MCF 10A (cell line): ENCODE results near the gene SNX32. TPM values are rescaled to one million over a fixed set of nuclear protein-coding genes. Genes with fewer than 3 reads are reported as not detected.
"Not testable (repeated sequence)": the region's sequence is repeated elsewhere in the genome, so short reads cannot be mapped to it uniquely, and the experiment has no call there.

Source experiments
- BruUV-seq: library from RNA; stranded (reverse); fragments of 400-500 nt; replicated peaks from 2 replicates; lab custom pipeline; 2021; lab: Mats Ljungman, UMichigan
- CTCF ChIA-PET: fragments of 300-600 bp; sonication (Branson Sonifier 250); formaldehyde crosslinking; extraction: SDS; loops from one replicate; lab custom pipeline; 2021; ENCODE audit warnings: antibody characterized with exemption, inconsistent platforms; lab: Yijun Ruan, JAX
- POLR2A ChIA-PET: fragments of 300-600, 350-650 bp; sonication (Branson Sonifier 250); formaldehyde crosslinking; extraction: SDS; loops from one replicate; lab custom pipeline; 2020; ENCODE audit warnings: antibody characterized with exemption, inconsistent platforms; lab: Yijun Ruan, JAX
- DNase-seq: peaks from one replicate; pipeline ENCODE4 v3.0.0-alpha.2; 2018; ENCODE audit not compliant: unreplicated experiment
- H3K27ac Mint-ChIP-seq: one replicate; pipeline ENCODE4 v1.8.0; 2022; ENCODE audit warnings: mild to moderate bottlenecking, low read depth, mixed read lengths; ENCODE audit not compliant: unreplicated experiment
- H3K27me3 Mint-ChIP-seq: one replicate; pipeline ENCODE4 v1.8.0; 2022; ENCODE audit warnings: mixed read lengths; ENCODE audit not compliant: insufficient read depth, unreplicated experiment
- H3K36me3 Mint-ChIP-seq: one replicate; pipeline ENCODE4 v1.8.0; 2022; ENCODE audit warnings: mild to moderate bottlenecking, moderate library complexity, mixed read lengths; ENCODE audit not compliant: insufficient read depth, unreplicated experiment
- H3K4me1 Mint-ChIP-seq: one replicate; pipeline ENCODE4 v1.8.0; 2022; ENCODE audit warnings: mixed read lengths; ENCODE audit not compliant: insufficient read depth, unreplicated experiment
- H3K4me3 Mint-ChIP-seq: one replicate; pipeline ENCODE4 v1.8.0; 2022; ENCODE audit warnings: mild to moderate bottlenecking, moderate library complexity, mixed read lengths; ENCODE audit not compliant: unreplicated experiment
- H3K9me3 Mint-ChIP-seq: one replicate; pipeline ENCODE4 v1.8.0; 2022; ENCODE audit warnings: mixed read lengths; ENCODE audit not compliant: unreplicated experiment
- intact Hi-C: fragments of 100-400 bp; cut with micrococcal nuclease; formaldehyde crosslinking; loops from 2 replicates; pipeline ENCODE4 v1.14.1; 2022
- total RNA-seq: library from RNA; stranded (reverse); gene quantifications from 2 replicates; pipeline ENCODE4 v1.2.3, GENCODE V29; 2022
- TF ChIP-seq, protein P1 (sequence below): fragments of 200-600 bp; IDR thresholded peaks from one replicate; pipeline ENCODE4 v1.8.0; 2022; ENCODE audit warnings: antibody characterized with exemption, mild to moderate bottlenecking; ENCODE audit not compliant: unreplicated experiment

Gene SNX32
- total RNA-seq, 1 experiment from 2014 or later, result not detected

DNA sequence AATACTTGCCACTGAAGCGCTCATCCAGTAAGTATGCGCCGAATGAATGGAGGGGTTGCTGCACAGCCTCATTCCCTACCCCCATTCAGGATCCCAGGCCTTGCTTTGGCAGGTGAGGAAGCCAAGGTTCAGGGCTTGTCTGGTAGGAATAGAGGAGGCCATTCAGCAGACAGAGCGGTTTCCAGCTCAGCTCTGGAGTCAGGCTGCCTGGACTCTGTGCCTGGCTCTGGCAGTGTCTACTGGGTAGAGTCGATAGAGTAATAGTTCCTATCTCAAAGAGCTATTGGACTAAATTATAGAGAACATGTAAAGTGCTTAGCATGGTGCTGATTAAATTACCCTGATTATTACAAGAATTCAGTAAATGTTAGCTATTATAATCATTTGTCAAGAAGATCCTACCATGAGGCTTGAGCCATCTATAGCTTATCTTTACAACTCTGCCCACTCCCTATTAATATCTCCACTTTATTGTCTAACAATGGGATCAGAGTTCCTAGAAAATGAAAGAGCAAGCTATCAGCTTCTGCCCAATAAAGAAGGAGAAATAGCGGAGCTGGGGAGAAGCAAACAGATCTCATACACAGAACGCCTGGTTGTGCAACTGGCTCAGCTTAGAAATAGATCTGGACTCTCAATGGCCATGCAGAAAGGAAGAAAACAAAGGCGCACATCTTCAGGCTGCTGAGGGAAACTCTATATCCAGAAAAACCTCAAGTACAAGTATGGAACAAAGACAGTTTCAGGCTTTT is 6.6 kb upstream of the SNX32 start:
- TF ChIP-seq, protein P1, sequence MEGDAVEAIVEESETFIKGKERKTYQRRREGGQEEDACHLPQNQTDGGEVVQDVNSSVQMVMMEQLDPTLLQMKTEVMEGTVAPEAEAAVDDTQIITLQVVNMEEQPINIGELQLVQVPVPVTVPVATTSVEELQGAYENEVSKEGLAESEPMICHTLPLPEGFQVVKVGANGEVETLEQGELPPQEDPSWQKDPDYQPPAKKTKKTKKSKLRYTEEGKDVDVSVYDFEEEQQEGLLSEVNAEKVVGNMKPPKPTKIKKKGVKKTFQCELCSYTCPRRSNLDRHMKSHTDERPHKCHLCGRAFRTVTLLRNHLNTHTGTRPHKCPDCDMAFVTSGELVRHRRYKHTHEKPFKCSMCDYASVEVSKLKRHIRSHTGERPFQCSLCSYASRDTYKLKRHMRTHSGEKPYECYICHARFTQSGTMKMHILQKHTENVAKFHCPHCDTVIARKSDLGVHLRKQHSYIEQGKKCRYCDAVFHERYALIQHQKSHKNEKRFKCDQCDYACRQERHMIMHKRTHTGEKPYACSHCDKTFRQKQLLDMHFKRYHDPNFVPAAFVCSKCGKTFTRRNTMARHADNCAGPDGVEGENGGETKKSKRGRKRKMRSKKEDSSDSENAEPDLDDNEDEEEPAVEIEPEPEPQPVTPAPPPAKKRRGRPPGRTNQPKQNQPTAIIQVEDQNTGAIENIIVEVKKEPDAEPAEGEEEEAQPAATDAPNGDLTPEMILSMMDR, result no peak
- no peak for DNase-seq
- peaks cover 32% of the 10 kb centered on the region for H3K27me3 Mint-ChIP-seq
- intact Hi-C loops, result no loop called here
- no TSS peak for BruUV-seq
- H3K4me3 Mint-ChIP-seq, result no peak overlapping the region
- no peaks in the 10 kb centered on the region for H3K9me3 Mint-ChIP-seq
- no peak overlapping the region for H3K27ac Mint-ChIP-seq
- H3K4me1 Mint-ChIP-seq, result no peaks in the 10 kb centered on the region
- POLR2A ChIA-PET, result interaction anchor here (0.7 to 2.7 kb wide), 4 partner anchors 18 to 115 kb away, joined by 3 to 8 read pairs (median 6); partner anchors contain the start of genes CFL1 and KAT5
- CTCF ChIA-PET, result interaction anchor here (0.6 to 3.4 kb wide), 6 partner anchors 8 to 116 kb away, joined by 3 to 11 read pairs (median 3); partner anchors contain the start of gene AP5B1
- no peaks in the 10 kb centered on the region for H3K36me3 Mint-ChIP-seq

DNA sequence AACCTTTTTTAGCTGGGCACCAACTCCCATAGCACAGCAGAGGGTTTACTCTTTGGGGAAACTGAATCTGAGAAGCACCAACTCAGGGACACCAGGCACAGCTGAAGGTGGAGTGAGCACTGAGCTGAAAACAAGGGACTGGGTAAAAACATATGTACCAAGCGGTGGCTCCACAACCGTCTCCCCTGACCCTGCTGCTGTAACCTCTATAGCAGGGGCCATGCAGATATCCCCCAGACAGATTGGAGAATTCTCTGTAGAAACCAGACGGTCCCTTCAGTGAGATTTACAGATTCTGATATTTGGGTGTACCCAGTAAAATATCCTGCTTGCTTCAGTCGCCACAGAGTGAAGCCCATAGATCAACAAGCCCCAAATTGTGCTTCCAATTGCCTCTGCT is 4.3 kb upstream of the SNX32 start:
- no peaks in the 10 kb centered on the region for H3K4me1 Mint-ChIP-seq
- H3K9me3 Mint-ChIP-seq, result peaks cover 6% of the 10 kb centered on the region
- no peaks in the 10 kb centered on the region for H3K36me3 Mint-ChIP-seq
- no peak overlapping the region for H3K27ac Mint-ChIP-seq
- intact Hi-C loops, result no loop called here
- H3K27me3 Mint-ChIP-seq, result peaks cover 44% of the 10 kb centered on the region
- TF ChIP-seq, protein P1, result no peak
- CTCF ChIA-PET, result interaction anchor here (1.0 to 1.8 kb wide), 4 partner anchors 15 to 118 kb away, joined by 3 to 5 read pairs (median 4); partner anchors contain the start of gene KAT5
- DNase-seq, result no peak
- no TSS peak for BruUV-seq
- H3K4me3 Mint-ChIP-seq, result no peak overlapping the region
- POLR2A ChIA-PET, result interaction anchor here (0.6 to 1.0 kb wide), 2 partner anchors 29 to 209 kb away, joined by 4 to 6 read pairs; partner anchors contain the start of gene CFL1

GRCh38 chr11:65832231-65832630 is 1.5 kb upstream of the SNX32 start:
- ChIA-PET POLR2A (interaction anchor here (0.6 to 1.1 kb wide), 3 partner anchors 14 to 162 kb away, joined by 3 to 4 read pairs (median 4); partner anchors contain the start of gene CFL1), CTCF (interaction anchor here (0.6 to 1.3 kb wide), 7 partner anchors 14 to 171 kb away, joined by 3 to 4 read pairs (median 3); no protein-coding TSS in a partner anchor)
- H3K9me3 Mint-ChIP-seq, BruUV-seq, DNase-seq, H3K36me3 Mint-ChIP-seq, H3K4me1 Mint-ChIP-seq, H3K4me3 Mint-ChIP-seq, intact Hi-C loops, H3K27ac Mint-ChIP-seq: not testable (repeated sequence)
- peaks cover 44% of the 10 kb centered on the region for H3K27me3 Mint-ChIP-seq

DNA sequence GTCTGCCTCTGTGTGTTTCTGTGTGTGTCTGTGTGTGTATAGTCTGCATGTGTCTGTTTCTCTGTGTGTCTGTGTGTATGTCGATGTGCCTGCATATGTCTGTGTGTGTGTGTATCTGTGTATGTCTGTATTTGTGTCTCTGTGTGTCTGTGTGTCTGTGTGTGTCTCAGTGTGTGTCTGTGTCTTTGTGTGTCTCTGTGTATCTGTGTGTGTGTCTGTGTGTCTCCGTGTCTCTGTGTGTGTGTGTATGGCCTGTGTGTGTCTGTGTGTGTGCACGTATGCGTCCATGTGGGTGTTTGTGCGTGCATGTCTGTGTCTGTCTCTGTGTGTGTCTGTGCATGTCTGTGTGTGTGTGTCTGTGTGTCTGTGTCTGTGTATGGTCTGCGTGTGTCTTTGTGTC is 439 bp downstream of the SNX32 start:
- DNase-seq, result no peak
- TF ChIP-seq, protein P1, result no peak
- H3K9me3 Mint-ChIP-seq, result peaks cover 6% of the 10 kb centered on the region
- H3K27me3 Mint-ChIP-seq, result peaks cover 33% of the 10 kb centered on the region
- intact Hi-C loops, result no loop called here
- BruUV-seq, result no TSS peak
- no peaks in the 10 kb centered on the region for H3K36me3 Mint-ChIP-seq
- no peak overlapping the region for H3K27ac Mint-ChIP-seq
- CTCF ChIA-PET, result no interaction called here
- H3K4me1 Mint-ChIP-seq, result no peaks in the 10 kb centered on the region
- H3K4me3 Mint-ChIP-seq, result no peak overlapping the region
- POLR2A ChIA-PET, result no interaction called here
